ENCODE measurements around the gene CACNB4. TPM values are rescaled to one million over a fixed set of nuclear protein-coding genes. Genes with fewer than 3 reads are reported as not detected.

Gene CACNB4
- polyA plus RNA-seq, 1 donor from 2014 or later, result 29.0 TPM

GRCh38 chr2:152083202-152083875, 15.5 kb downstream of the CACNB4 start:
- Histone ChIP-seq H3K27ac (ENCODE audit: low read length) (no peak overlapping the region), H3K36me3 (ENCODE audit: insufficient read depth, low read length) (no peaks in the 10 kb centered on the region), H3K27me3 (ENCODE audit: insufficient read depth, low read depth, low read length) (no peaks in the 10 kb centered on the region), H3K9ac (ENCODE audit: low read length) (no peak overlapping the region), H3K4me2 (ENCODE audit: low read length) (no peak overlapping the region), H3K9me2 (ENCODE audit: insufficient read depth, low read length) (no peaks in the 10 kb centered on the region), H2AFZ (ENCODE audit: low read depth, low read length) (no peak overlapping the region), H3F3A (ENCODE audit: insufficient read depth, low read length, poor library complexity, severe bottlenecking) (no peaks in the 10 kb centered on the region), H3K9me3 (ENCODE audit: low read length) (no peaks in the 10 kb centered on the region), H4K20me1 (ENCODE audit: insufficient read depth) (no peaks in the 10 kb centered on the region), H3K4me3 (ENCODE audit: low read length) (no peak overlapping the region), H3K79me2 (replicated peaks; ENCODE audit: insufficient read depth, low read length) (no peaks in the 10 kb centered on the region)
- no peak for TF ChIP-seq RAD21 (conservative IDR thresholded peaks at IDR 0.05)
- no peak for TF ChIP-seq CTCF (IDR thresholded peaks at IDR 0.05; ENCODE audit: poor library complexity, severe bottlenecking)
- TF ChIP-seq TAF1 (IDR thresholded peaks at IDR 0.05; ENCODE audit: low read depth), result no peak
- TF ChIP-seq SMC3 (conservative IDR thresholded peaks at IDR 0.05; ENCODE audit: poor library complexity), result no peak
- TF ChIP-seq REST (IDR thresholded peaks at IDR 0.05; ENCODE audit: borderline replicate concordance), result no peak
- TF ChIP-seq EP300 (conservative IDR thresholded peaks at IDR 0.05; ENCODE audit: poor library complexity, severe bottlenecking), result no peak
- no peak for TF ChIP-seq POLR2AphosphoS5 (IDR thresholded peaks at IDR 0.05)
- TF ChIP-seq EZH2 (IDR thresholded peaks at IDR 0.05; ENCODE audit: borderline replicate concordance, insufficient read depth, low read length, poor library complexity, severe bottlenecking), result no peak
- TF ChIP-seq MXI1 (conservative IDR thresholded peaks at IDR 0.05; ENCODE audit: poor library complexity, severe bottlenecking), result no peak

GRCh38 chr2:152078662-152079061, 20.2 kb downstream of the CACNB4 start:
- H4K20me1 ChIP-seq (ENCODE audit: insufficient read depth), result no peaks in the 10 kb centered on the region
- no peaks in the 10 kb centered on the region for H3K36me3 ChIP-seq (ENCODE audit: insufficient read depth, low read length)
- H3K79me2 ChIP-seq (replicated peaks; ENCODE audit: insufficient read depth, low read length), result no peaks in the 10 kb centered on the region
- no peak for TF ChIP-seq POLR2AphosphoS5 (IDR thresholded peaks at IDR 0.05)
- TF ChIP-seq REST (IDR thresholded peaks at IDR 0.05; ENCODE audit: borderline replicate concordance), result no peak
- TF ChIP-seq SMC3 (conservative IDR thresholded peaks at IDR 0.05; ENCODE audit: poor library complexity), result no peak
- no peak for TF ChIP-seq TAF1 (IDR thresholded peaks at IDR 0.05; ENCODE audit: low read depth)
- no peak for TF ChIP-seq RAD21 (conservative IDR thresholded peaks at IDR 0.05)
- no peak for TF ChIP-seq MXI1 (conservative IDR thresholded peaks at IDR 0.05; ENCODE audit: poor library complexity, severe bottlenecking)
- TF ChIP-seq EP300 (conservative IDR thresholded peaks at IDR 0.05; ENCODE audit: poor library complexity, severe bottlenecking), result no peak
- no peak for TF ChIP-seq CTCF (IDR thresholded peaks at IDR 0.05; ENCODE audit: poor library complexity, severe bottlenecking)
- TF ChIP-seq EZH2 (IDR thresholded peaks at IDR 0.05; ENCODE audit: borderline replicate concordance, insufficient read depth, low read length, poor library complexity, severe bottlenecking), result no peak
- H3K27me3 ChIP-seq (ENCODE audit: insufficient read depth, low read depth, low read length), result no peaks in the 10 kb centered on the region
- no peak overlapping the region for H2AFZ ChIP-seq (ENCODE audit: low read depth, low read length)
- no peak overlapping the region for H3K4me3 ChIP-seq (ENCODE audit: low read length)
- H3K27ac ChIP-seq (ENCODE audit: low read length), result no peak overlapping the region
- no peaks in the 10 kb centered on the region for H3K9me2 ChIP-seq (ENCODE audit: insufficient read depth, low read length)
- no peak overlapping the region for H3K4me2 ChIP-seq (ENCODE audit: low read length)
- H3F3A ChIP-seq (ENCODE audit: insufficient read depth, low read length, poor library complexity, severe bottlenecking), result no peaks in the 10 kb centered on the region
- H3K9ac ChIP-seq (ENCODE audit: low read length), result no peak overlapping the region
- no peaks in the 10 kb centered on the region for H3K9me3 ChIP-seq (ENCODE audit: low read length)
